Activated gamma-delta T cell treated with Interleukin-2 at 50 U/mL for 16 hours (primary cell): Measurements from ENCODE around the gene MYL9.
"Not testable (repeated sequence)": the region's sequence is repeated elsewhere in the genome, so short reads cannot be mapped to it uniquely, and the experiment has no call there.

Experiments used
- DNase-seq: peaks from one replicate; pipeline ENCODE4 v3.0.0-alpha.2; 2020

Gene MYL9

DNA sequence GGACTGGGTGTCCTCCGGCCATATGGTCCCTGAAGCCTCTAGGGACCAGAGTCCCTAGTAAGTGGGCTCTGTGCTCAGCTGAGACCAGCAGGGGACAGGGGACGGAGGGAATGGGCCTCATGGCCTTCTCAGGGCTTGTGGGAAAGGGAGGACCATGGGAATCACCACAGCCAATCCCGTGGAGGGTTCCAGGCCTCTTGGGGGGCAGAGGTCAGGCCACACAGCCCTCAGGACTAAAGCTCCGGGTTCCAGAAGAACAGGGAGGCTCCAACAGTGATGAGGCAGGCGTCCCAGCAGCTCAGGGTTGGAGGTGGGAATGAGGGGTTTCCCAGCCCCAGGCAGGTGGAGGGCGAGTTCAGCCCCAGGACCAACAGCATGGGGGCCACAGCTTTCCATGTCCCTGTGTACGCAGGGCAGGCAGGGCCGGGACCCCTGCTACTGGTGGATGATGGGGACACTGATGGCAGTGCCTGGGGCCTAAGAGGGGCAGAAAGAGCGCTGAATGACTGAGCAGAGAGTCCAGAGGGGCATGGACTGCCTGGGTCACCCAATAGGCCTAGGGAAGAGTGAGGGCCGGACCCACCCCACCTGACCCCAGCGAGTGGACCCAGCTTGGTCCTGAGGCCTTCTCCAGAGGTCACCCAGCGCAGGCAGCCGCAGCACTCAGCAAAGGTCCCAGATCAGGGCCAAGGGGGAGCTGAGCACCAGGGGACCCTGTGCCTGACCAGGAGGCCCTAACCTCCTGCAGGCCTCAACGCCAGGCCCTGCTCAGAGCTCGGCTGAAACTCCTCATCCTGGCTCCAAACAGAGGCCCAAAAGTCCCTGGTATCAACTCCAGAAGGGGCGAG, 8.8 kb downstream of the MYL9 start:
- no peak for DNase-seq

DNA sequence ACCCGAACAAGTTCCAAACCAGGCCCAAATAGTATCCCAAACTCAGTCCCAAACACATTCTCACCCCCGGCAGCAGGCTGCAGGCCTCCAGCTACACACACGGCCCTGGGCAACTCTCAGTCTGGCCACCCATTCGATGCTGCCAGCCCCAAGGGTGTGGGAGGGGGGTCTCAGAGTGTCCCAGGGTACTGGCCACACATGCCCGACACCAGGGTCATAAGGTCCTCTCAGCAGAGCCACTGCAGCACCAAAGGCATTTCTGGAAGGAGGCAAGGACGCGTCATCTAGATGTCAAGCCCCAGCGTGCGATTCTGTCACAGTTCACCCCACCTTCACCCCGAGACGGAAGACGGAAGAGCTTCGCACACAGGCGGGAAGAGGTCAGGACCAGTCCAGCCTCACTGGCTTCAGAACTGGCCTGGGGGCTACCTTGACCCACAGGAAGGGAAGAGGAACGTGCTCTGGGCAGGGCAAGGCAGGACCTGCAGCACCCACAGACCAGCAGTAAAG, 9.5 kb downstream of the MYL9 start:
- no peak for DNase-seq

DNA sequence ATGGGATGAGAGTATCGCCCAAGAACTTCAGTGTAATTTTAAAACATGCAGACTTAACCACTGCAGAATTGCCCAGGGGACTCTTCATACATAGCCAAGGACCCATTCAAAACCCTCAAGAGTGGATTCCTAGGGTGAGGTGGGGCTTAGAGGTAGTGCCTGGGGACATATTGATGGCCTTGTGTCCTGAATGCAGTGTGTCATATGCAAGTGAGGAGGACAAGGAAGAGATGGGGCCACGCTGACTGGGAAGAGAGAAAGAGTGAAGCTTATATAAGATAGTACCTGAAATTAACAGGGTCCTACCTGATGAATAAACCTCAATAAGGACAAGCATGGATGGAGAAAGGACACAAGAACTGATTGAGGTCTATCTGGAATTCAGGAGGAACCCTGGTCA, 13.9 kb downstream of the MYL9 start:
- no peak for DNase-seq

DNA sequence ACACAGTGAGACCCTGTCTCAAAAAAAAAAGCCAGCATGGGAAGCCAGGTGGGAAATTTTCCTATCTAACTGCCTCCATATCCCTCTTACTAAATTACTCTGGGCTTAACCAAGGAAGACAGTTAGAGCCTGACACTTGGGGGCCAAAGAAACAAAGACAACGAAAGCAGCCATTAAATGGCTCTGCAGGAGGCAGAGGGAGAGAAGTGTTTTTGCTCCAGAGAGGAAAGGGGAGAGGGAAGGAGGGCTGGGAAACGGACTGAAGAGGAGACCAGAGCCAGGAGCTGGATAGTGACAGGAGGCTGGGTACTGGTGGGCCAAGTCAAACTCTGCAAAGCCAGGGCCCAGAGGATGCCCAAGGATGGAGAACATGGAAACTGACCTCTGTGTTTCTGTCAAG, 21.4 kb downstream of the MYL9 start:
- DNase-seq, result no peak

DNA sequence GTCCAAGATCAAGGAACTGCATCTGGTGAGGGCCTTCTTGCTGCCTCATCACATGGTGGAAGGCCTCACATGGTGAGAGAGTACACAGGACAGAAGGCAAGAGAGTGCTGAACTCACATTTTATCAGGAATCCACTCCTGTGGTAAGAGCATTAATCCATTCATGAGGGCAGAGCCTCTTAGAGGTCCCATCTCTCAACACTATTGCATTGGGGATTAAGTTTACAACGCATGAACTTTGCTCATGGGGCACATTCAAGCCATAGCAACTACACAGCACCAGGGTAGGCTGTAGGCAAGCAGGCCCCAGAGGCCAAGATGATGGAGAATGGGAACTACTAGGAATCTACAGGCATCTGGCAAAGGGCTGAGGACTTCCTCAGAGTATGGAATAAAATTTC, 22.1 kb downstream of the MYL9 start:
- DNase-seq, result no peak

DNA sequence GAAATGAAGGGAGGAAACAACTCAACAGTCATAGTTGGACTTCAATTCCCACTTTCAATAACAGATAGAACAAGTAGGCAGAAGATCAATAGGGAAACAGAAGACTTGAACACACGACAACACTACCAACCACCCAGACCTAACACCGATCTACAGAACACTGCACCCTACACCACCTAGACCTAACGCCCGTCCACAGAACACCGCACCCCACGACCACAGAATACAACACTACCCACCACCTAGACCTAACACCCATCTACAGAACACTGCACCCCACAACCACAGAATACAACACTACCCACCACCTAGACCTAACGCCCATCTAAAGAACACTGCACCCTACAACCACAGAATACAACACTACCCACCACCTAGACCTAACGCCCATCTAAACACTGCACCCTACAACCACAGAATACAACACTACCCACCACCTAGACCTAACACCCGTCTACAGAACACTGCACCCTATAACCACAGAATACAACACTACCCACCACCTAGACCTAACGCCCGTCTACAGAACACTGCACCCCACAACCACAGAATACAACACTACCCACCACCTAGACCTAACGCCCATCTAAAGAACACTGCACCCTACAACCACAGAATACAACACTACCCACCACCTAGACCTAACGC, 22.9 kb downstream of the MYL9 start:
- not testable (repeated sequence) for DNase-seq

DNA sequence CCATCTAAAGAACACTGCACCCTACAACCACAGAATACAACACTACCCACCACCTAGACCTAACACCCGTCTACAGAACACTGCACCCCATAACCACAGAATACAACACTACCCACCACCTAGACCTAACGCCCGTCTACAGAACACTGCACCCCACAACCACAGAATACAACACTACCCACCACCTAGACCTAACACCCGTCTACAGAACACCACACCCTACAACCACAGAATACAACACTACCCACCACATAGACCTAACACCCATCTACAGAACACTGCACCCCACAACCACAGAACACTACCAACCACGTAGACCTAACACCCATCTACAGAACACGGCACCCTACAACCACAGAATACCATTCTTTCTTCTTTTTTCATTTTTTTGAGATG, 23.4 kb downstream of the MYL9 start:
- not testable (repeated sequence) for DNase-seq

DNA sequence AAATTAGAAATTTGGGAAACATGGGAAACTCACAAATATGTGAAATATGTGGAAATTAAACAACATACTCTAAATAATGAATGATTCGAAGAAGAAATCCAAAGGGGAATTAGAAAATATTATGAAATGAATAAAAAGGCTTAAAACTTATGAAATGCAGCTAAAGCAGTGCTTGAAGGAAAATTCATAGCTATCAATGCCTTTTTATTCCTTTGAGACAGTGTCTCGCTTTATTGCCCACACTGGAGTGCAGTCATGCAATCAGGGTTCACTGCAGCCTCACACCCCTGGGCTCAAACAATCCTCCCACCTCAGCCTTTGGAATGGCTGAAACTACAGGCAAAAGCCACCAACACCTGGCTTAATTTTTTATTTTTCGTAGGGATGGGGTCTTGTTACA, 24.2 kb downstream of the MYL9 start:
- DNase-seq, result no peak

DNA sequence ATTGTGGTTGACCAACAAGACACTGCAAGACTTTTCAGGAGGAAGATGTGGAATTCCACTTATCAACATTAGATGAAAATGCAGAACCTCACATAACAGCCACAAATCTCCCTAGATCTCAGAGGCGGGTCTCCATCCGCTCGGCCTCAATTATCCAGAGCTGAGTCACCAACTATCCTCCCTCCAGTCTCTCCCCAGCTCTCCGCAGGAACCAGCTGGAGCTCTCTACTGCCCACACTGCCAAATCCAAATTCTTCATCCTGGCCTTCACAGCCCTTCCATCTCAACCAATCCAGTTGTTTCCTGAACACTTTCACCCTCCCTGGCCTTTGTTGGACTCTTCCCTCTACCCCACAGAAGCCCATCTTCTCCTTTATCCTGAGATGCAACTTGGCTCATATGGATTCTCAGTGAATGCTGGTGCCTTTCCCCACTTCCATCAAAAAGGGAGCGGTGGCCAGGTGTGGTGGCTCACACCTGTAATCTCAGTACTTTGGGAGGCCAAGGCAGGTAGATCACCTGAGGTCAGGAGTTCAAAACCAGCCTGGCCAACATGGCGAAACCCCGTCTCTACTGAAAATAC, 28.6 kb downstream of the MYL9 start:
- DNase-seq, result no peak

DNA sequence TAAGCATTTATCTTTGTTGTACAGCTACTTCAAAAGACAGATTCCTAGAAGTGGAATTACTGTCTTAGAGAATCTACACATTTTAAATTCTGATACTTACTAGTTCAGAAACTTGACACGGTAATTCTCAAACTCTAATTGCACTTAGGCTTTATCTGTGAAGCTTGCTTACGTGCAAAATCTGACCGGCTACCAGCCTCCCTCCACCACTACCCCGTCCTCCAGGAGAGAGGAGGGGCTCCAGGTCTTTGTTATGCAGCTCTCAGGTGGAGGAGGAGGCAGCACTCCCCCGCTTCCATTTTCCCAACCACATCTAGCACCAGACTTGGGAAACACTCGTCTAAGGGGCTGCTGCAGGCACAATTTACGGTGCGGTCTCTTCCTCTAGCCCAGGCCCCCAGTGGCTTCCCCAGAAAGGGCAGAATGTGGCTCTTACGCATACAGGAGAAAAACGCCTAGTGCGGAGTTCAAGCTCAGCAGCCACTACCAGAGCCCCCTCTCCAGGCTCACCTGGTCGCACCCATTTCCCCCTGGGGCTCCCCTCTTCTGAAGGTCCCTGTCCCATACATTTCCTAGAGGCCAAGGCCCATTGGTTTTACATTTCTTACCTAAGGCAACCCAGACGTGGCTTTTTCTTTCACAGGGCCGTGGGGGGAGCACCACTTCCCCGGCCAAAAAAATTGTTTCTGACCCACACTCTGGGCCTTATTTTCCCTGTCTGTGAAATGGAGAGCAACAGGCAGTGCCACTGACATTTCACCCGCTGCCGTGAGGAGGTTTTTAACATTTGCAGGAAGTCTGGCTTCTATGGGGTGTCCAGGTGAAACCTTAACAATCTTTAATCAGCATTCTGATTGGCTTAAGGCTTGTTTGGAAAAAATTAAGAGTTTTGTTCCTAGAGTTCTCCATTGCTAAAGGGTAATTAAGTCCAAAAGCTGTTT, 30.5 kb downstream of the MYL9 start:
- DNase-seq, result no peak

DNA sequence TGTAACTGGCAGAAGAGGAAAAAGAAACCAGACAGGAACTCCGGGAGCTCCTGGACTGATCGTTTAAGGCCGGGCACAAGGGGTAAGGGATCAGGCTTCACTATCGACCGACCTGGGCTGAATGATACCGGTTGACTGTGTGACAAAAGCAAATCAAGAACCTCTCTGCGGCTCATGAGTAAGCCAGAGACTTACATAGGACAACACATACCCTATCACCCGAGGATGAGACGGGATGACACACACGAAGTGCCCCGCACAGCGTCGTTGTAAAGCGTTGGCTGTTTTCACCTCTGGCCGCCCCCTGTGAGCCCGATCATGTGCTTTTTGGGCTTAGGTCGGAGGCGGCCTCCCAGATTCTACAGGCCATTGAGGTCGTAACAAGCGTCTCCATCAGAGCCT, 31.4 kb downstream of the MYL9 start:
- DNase-seq, result peak; percentile 60

DNA sequence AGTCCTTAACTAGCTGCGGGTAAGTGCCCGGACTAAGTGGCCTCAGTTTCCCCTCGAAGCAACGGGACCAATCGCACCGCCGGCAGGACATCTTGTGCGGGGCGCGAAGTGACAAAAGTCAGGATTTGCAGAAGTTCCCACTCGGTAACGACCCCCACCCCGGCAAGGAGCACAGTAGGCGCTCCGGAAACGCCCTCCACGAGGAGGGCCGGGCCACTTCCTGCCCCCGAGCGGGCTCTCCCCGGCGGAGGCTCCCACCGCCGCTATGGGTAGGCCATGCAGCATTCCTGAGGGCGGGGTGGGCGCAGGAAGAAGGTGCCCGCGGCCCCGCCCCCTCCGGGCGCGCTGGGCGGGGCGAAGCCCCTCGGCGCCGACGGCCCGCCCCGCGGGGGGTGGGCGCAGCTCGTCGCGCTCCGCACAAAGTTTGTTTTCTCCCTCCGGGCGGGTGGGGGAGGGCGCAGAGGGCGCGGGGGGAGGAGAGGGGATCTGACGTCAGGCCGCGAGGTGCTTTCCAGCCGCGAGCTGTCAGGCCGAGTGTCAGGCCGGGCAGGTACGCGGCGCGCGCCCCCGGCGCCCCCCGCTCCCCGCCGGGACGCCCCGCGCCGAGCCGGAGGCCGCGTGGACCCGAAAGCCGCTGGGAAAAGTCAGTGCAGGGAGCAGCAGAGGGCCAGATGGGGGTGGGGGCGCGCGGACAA, 31.9 kb downstream of the MYL9 start, which contains the start of gene TGIF2:
Gene TGIF2, plus strand, starts transcription at position 495 of the 695 bp plus-strand sequence. CDS start 5,178 bp downstream, outside the sequence.
- DNase-seq, result peak; percentile 83

DNA sequence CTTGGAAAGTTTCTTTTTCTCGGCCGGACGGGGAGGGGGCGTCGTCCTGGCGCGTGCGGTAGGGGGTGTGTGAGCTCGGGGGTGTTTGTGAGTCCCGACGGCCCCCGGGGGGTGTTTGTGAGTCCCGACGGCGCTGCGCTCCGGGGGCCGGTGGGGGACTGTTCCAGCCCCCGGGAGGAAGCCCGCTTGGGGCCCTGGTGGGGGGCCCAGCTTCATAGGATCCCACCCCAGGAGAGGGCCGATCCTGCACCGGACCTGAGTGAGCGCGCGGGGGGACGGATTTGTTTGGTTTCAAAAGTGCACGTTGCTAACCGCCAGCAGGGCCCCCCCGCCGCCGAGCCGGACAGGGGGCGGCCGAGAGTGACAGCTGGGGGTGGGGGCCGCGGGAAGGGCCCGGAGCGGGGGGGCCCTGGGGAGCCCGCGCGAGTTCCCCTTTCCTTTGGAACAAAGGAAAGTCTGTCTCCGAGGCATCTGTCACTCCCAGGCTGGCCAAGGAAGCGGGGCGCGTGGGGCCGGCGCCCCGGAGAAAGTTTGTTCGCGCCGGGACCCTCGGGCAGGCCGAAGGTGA, 32.6 kb downstream of the MYL9 start:
- DNase-seq, result no peak

DNA sequence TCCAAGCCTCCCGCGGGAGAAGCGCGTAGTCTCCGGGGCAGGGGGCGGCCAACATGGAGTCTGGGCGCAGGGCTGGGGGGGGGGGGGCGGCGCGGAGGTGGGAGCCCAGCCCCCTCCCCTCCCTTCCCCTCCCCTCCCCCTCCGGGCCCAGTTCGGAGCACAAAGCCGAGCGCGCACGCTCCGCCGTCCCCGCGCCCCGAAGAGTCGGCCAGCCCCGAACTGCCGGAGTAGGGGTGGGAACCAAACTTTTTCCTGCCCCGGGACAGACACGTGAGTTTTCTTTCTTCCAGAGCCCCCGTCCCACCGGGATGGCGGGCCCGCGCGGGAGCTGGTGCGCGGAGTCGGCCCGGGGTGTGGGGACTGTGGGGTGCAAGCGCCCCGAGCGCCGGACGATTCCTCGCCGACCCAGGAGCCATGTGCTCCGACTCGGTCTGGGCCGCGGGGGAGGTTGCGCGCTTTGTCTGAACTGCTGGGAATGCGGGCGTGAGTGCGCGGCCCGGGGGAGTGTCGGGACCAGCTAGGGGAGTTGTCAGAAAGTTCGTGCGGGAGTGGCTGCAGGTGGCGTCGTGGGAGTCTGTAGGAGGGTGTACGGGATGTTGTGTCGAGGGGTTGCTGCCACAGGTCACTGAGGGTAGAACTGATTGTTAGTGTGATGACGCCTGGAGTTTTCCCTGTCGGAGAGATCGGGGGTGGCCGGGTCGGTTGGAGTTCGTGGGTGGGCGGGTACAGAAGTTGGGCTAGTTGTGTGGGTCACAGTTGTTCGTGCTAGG, 33.2 kb downstream of the MYL9 start:
- peak; percentile 35 for DNase-seq

DNA sequence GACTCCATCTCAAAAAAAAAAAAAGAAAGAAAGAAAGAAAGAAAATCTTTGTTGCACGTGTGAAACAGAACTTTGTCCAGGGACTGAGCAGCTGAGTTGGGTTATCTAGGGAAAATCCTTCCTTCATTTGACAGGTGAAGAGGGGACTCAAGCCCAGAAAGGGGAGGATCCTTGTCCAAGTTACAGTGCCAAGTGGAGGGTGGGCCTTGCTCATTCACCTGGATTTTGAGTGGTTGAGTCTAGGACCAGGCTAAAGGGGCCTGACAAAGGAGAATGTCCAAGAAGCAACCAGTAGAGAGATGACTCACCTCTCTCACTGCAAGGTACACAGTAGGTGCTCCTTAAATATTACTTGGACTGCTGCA, 34.7 kb downstream of the MYL9 start:
- no peak for DNase-seq

DNA sequence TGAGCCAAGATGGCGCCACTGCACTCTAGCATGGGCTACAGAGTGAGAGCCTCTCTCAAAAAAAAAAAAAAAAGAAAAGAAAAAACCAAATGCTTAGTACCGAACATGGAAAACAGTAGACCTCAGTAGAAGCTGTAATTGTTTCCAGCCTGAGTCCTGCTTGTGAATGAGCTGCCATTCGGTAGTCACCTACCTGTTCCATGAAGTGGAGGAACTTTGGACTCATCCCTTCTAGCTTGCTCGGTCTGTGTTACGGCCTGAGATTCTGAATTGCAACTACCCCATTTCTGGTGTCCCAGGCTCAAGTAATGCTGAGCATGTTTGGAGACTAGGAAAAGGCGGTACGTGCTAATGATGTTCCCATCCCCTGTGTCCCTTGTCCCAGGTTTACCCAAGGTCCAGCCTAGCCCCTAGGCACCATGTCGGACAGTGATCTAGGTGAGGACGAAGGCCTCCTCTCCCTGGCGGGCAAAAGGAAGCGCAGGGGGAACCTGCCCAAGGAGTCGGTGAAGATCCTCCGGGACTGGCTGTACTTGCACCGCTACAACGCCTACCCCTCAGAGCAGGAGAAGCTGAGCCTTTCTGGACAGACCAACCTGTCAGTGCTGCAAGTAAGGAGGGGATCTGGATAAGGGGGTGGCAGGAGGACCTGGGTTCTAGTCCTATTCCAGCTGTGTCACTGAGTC, 37.2 kb downstream of the MYL9 start:
- DNase-seq, result no peak

DNA sequence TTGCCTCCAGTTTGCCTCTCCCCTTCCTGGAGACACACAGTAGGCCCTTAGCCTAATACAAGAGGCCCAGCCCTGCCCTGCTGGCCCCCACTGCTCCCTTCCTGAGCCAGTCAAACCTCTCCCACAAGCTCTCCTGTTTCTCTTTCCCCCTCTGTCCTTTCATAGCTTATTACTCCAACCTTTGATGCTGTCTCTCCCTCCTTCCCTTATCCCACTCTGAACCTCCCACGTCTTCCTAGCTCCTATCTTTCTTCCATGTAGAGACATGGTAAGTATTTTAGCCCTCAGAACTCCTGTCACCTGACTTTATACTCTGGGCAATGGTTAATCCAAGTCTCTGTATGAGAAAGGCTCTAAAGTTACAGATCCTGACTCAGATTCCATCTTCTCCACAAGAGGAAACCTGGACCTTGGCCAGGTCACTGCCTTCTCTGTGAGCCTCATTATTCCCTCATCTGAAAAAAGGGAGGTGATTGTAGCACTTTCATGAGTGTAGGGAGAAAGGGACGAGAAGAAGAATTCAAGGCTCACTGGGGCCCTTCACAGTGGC, 38.8 kb downstream of the MYL9 start:
- DNase-seq, result no peak

DNA sequence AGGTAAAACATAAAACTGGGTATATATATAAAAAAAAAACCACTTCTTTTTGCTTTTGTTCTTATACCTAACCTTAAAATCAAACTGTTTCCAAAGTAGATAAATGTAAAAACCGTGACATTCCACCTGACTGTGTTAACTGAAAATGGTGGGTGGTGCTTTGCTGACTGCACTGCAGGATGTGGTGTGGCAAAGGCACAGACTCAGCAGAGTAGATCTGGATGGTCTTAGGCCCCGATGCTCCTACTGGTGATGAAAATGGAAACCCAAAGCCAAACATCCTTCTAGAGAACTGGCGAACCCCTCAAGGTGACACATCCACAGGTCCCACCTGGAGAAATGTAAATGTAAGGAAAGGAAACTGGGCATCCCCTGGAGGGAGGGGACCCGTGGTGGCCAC, 41.0 kb downstream of the MYL9 start:
- DNase-seq, result no peak

DNA sequence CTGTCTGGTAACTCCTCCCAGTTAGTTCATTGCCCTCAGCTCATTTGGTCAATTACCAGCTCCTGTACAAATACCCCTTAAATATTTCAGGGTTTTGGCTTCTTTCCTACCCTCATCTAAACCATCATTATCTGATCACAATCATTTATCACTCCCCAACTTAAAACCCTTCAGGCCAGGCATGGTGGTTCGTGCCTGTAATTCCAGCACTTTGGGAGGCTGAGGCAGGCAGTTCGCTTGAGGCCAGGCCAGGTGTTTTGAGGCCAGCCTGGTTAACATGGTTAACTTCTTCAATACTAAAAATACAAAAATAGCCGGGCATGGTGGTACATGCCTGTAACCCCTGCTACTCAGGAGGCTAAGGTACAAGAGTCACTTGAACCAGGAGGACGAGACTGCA, 41.5 kb downstream of the MYL9 start:
- DNase-seq, result no peak

DNA sequence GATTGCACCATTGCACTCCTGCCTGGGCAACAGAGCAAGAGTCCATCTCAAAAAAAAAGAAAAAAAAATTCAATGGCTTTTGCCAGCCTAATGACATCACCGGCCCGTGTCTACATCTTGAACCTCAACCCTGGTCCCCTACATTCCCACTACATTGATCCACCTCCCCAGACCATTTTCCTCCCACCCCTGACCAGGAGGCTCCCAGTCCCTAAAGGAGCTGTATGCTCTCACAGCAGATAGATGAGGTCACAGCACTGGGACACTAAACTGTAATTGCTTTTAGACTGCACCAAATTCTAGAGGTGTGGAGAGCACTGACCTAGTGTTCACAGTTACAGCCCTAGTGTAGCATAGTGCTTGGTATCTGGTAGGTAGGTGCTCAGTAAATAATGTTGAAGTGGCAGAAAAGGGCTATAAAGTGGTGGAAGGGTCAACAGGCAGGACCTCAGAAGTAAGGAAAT, 42.7 kb downstream of the MYL9 start:
- no peak for DNase-seq
